ENCODE data around the gene PPARG. TPM values are rescaled to one million over a fixed set of nuclear protein-coding genes. Genes with fewer than 3 reads are reported as not detected.
"Not testable (repeated sequence)": the region's sequence is repeated elsewhere in the genome, so short reads cannot be mapped to it uniquely, and the experiment has no call there.

PPARG gene
- total and polyA plus RNA-seq, 8 donors, result 3.3 to 52.0 (median 5.4) TPM

DNA sequence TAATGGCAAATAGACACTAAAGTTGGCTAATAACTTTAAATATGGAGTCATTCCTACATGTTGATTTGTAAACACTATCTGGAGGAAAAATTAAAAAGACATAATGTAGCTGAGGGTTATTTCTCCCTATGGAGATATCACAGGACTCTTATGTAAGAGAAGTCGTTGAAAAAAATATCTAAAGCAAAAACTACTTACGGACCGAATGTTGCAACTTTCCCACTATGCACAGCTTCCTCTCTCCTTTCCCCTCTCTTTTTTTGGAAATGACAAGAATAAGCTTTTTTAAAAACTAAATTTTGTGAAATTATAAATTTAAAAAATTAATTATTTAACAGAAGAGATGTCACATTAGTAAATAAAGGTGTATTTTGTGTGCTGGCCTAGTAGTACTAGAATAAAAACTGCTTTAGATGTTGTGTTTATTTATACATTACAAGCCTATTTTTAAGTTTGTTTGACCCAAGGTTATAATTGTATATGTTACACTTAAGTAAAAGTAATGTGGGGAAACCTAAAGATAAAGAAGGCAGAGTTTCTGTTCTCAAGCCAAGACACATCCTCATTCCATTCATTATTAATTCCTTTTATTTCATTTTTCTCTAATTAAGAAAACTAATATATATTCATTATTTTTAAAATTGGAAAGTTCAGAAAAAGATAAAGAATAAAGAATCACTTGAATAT is 20.7 kb upstream of the PPARG start:
- intact Hi-C loops (cut with DNase I), result no loop called here
- DNase-seq, result peak in 2 of 4 donors; percentile 25 to 69

DNA sequence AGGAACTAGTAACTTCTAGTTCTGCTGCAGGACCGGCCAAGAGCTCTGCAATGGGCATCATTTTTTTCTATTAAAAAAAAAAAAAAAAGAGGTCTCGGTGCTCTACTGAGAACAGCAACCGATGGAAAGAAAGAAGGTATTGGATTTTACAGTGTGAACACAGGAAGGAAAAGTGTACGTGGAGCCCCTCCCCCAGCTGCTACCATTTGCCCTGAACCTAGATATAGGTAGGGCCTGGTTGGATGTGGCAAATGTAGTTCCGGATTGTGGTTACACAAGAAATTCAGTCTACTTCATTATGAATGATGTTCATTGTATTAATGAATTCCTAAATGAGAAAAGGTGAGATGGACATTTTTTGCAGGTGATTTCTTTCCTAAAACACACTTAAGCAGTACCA is 17.9 kb upstream of the PPARG start:
- Histone ChIP-seq H3K27me3 (no peaks in the 10 kb centered on the region), H3K9me3 (no peaks in the 10 kb centered on the region), H3K4me1 (peaks cover 0 to 19% of the 10 kb centered on the region in 2 donors), H3K36me3 (no peaks in the 10 kb centered on the region), H3K4me3 (no peak overlapping the region), H3K27ac (no peak overlapping the region)
- TF ChIP-seq, protein P1, sequence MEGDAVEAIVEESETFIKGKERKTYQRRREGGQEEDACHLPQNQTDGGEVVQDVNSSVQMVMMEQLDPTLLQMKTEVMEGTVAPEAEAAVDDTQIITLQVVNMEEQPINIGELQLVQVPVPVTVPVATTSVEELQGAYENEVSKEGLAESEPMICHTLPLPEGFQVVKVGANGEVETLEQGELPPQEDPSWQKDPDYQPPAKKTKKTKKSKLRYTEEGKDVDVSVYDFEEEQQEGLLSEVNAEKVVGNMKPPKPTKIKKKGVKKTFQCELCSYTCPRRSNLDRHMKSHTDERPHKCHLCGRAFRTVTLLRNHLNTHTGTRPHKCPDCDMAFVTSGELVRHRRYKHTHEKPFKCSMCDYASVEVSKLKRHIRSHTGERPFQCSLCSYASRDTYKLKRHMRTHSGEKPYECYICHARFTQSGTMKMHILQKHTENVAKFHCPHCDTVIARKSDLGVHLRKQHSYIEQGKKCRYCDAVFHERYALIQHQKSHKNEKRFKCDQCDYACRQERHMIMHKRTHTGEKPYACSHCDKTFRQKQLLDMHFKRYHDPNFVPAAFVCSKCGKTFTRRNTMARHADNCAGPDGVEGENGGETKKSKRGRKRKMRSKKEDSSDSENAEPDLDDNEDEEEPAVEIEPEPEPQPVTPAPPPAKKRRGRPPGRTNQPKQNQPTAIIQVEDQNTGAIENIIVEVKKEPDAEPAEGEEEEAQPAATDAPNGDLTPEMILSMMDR (IDR thresholded peaks at IDR 0.05), result no peak
- intact Hi-C loops (cut with DNase I), result no loop called here
- DNase-seq, result no peak
- ATAC-seq, result no peak

More for the DNA sequence above, 20.7 kb upstream of the PPARG start:
- ATAC-seq, result no peak
- no peak overlapping the region for H3K27ac ChIP-seq
- H3K9me3 ChIP-seq, result no peaks in the 10 kb centered on the region
- H3K27me3 ChIP-seq, result no peaks in the 10 kb centered on the region
- no peaks in the 10 kb centered on the region for H3K36me3 ChIP-seq
- TF ChIP-seq, protein P1 (IDR thresholded peaks at IDR 0.05), result no peak
- peaks cover 0 to 26% of the 10 kb centered on the region in 2 donors for H3K4me1 ChIP-seq
- H3K4me3 ChIP-seq, result no peak overlapping the region

DNA sequence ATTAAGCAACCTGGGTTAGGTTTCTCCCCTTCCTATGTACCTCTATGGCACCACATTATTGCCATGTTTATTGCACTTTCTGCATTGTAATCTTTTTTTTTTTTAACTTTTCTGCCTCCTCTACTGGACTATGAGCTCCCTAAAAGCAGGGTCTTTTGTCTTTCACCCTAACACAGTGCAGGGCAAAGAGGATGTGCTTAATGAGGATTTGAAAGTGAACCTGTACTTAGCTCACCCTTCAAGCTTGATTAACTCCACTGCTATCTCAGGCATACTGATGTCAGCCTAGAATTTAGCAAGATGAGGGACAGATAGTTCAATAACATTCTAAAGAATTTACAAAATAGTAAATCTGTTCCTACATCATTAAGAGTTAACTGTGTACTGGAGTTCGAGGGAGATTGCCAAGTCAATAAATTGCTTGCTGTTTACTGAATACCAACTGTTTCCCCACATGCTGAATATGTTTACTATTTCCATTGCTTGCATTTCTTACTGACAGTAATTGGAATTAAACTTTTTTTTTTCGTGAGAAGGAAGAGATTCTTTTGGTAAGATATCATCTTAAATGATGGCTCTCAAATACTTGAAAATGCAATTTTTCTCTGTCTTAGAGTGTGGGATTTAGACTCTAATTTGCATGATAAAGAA is 15.7 kb upstream of the PPARG start:
- ATAC-seq (no peak), DNase-seq (peak in 1 of 4 donors; percentile 9)
- intact Hi-C loops (cut with DNase I), result no loop called here
- TF ChIP-seq, protein P1 (IDR thresholded peaks at IDR 0.05), result no peak
- Histone ChIP-seq H3K4me3 (no peak overlapping the region), H3K36me3 (no peaks in the 10 kb centered on the region), H3K27me3 (no peaks in the 10 kb centered on the region), H3K27ac (no peak overlapping the region), H3K9me3 (no peaks in the 10 kb centered on the region), H3K4me1 (peaks cover 0 to 17% of the 10 kb centered on the region in 2 donors)

DNA sequence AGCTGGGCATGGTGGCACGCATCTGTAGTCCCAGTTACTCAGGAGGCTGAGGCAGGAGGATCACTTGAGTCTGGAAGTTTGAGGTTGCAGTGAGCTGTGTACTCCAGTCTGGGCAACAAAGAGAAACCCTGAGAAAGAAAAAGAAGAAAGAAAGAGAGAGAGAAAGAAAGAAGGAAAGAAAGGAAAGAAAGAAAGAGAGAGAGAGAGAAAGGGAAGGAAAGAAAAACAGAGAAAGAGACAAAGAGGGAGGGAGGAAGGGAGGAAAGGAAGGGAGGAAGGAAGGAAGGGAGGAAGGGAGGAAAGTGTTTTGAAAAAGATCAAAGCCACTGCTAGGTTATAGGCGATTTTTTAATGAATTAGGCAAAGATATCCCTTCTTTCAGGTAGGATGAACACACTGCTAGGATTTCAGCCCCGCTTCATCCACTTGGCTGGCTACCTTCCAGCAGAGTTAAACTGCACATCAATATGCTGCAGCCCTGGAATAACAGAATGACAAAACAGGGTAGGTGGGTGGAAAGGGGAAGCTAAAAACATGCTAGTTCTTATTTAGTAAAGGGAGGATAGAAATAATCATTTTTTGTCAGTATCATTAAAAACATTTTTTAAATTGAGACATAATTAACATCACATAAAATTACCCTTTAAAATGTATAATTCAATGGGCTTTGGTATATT is 12.8 kb upstream of the PPARG start:
- H3K27ac ChIP-seq, result no peak overlapping the region
- intact Hi-C loops (cut with DNase I), result no loop called here
- ATAC-seq (no peak), DNase-seq (no peak)
- no peaks in the 10 kb centered on the region for H3K27me3 ChIP-seq
- H3K4me3 ChIP-seq, result no peak overlapping the region
- H3K4me1 ChIP-seq, result peaks cover 0 to 10% of the 10 kb centered on the region in 2 donors
- H3K9me3 ChIP-seq, result no peaks in the 10 kb centered on the region
- TF ChIP-seq, protein P1 (IDR thresholded peaks at IDR 0.05), result no peak
- H3K36me3 ChIP-seq, result no peaks in the 10 kb centered on the region

DNA sequence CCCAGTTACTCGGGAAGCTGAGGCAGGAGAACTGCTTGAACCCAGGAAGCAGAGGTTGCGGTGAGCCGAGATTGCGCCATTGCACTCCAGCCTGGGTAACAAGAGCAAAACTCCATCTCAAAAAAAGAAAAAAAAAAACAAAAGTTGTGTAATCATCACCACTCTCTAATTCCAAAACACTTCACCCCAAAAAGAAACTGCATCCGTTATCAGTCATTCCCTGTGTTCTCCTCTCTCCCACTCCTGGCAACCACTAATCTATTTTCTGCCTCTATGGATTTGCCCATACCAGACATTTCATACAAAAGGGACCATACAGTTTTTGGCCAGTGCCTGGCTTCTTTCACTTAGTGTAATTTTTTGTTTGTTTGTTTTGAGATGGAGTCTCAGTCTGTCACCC is 12.0 kb upstream of the PPARG start:
- H3K36me3 ChIP-seq; H3K27me3 ChIP-seq; intact Hi-C loops (cut with DNase I); H3K27ac ChIP-seq; H3K4me3 ChIP-seq; H3K9me3 ChIP-seq; DNase-seq; ATAC-seq: not testable (repeated sequence)
- H3K4me1 ChIP-seq, result peaks cover 0 to 10% of the 10 kb centered on the region in 2 donors
